PFSK-1 (cell line): ENCODE results near the gene RALBP1.

Source experiments
- POLR2AphosphoS5 ChIP-seq: IDR thresholded peaks from 2 replicates; pipeline ENCODE4 v1.6.1; 2012; ENCODE audit warnings: low read depth, mild to moderate bottlenecking, control low read depth, low read length, moderate library complexity
- REST ChIP-seq, 2 experiments: IDR thresholded peaks; 2 replicates each; pipeline versions ENCODE4 v1.6.1 to v1.8.0; 2011 to 2012; ENCODE audit warnings: low read depth in 2 of 2, low read length in 2 of 2, control low read depth in 1 of 2, inconsistent platforms in 1 of 2, mild to moderate bottlenecking in 1 of 2, moderate library complexity in 1 of 2; ENCODE audit not compliant: insufficient read depth in 1 of 2
- TAF1 ChIP-seq: IDR thresholded peaks from 2 replicates; pipeline ENCODE4 v1.6.1; 2012; ENCODE audit warnings: low read length, control low read depth, borderline replicate concordance; ENCODE audit not compliant: insufficient read depth

- no peak for TF ChIP-seq POLR2AphosphoS5
- no peak for TF ChIP-seq REST (IDR thresholded peaks at IDR 0.05; ENCODE audit: insufficient read depth in 1 of 2, low read depth in 2 of 2, low read length in 2 of 2)
- TF ChIP-seq TAF1: no peak
These were observed 71.2 kb downstream of the RALBP1 start for GRCh38 chr18:9546468-9546867.
